IMR-90 (cell line): ENCODE results near the gene S100A12.

Experiments used
- BHLHE40 ChIP-seq: fragments of 150-350 bp; IDR thresholded peaks from 2 replicates; pipeline ENCODE4 v1.6.1; 2016; ENCODE audit warnings: mild to moderate bottlenecking, low read depth, low read length
- CEBPB ChIP-seq: IDR thresholded peaks from 2 replicates; pipeline ENCODE4 v1.6.1; 2012; ENCODE audit warnings: low read depth, low read length, improper control_type of control experiment
- CHD1 ChIP-seq: IDR thresholded peaks from 2 replicates; pipeline ENCODE4 v1.6.1; 2012; ENCODE audit warnings: low read depth, low read length, improper control_type of control experiment
- FOS ChIP-seq: fragments of 150-350 bp; IDR thresholded peaks from 2 replicates; pipeline ENCODE4 v1.6.1; 2016; ENCODE audit warnings: low read depth, low read length
- MAFK ChIP-seq: IDR thresholded peaks from 2 replicates; pipeline ENCODE4 v1.6.1; 2012; ENCODE audit warnings: low read depth, low read length, improper control_type of control experiment
- MAZ ChIP-seq: IDR thresholded peaks from 2 replicates; pipeline ENCODE4 v1.6.1; 2012; ENCODE audit warnings: low read depth, mild to moderate bottlenecking, low read length, improper control_type of control experiment, moderate library complexity, borderline replicate concordance
- MXI1 ChIP-seq: IDR thresholded peaks from 2 replicates; pipeline ENCODE4 v1.6.1; 2012; ENCODE audit warnings: low read depth, mild to moderate bottlenecking, low read length, moderate library complexity, borderline replicate concordance
- POLR2A ChIP-seq: IDR thresholded peaks from 2 replicates; pipeline ENCODE4 v1.6.1; 2012; ENCODE audit warnings: mild to moderate bottlenecking, low read depth, low read length
- RAD21 ChIP-seq: IDR thresholded peaks from 2 replicates; pipeline ENCODE4 v1.6.1; 2012; ENCODE audit warnings: low read length, improper control_type of control experiment
- RFX5 ChIP-seq: IDR thresholded peaks from 2 replicates; pipeline ENCODE4 v1.8.0; 2012; ENCODE audit warnings: low read depth, mild to moderate bottlenecking, low read length, moderate library complexity
- SMC3 ChIP-seq: fragments of 150-350 bp; IDR thresholded peaks from 2 replicates; pipeline ENCODE4 v1.6.1; 2016; ENCODE audit warnings: low read depth, mild to moderate bottlenecking, antibody characterized with exemption, low read length, moderate library complexity
- TF ChIP-seq, protein P1 (sequence below): conservative IDR thresholded peaks from 2 replicates; pipeline ENCODE4 v1.5.1; 2012; ENCODE audit warnings: mild to moderate bottlenecking, low read depth, low read length, improper control_type of control experiment
- TF ChIP-seq, protein P2 (sequence below): fragments of 150-350 bp; IDR thresholded peaks from 2 replicates; pipeline ENCODE4 v1.6.1; 2016; ENCODE audit warnings: low read depth, mild to moderate bottlenecking, low read length, moderate library complexity, borderline replicate concordance
- TF ChIP-seq, protein P3 (sequence below): fragments of 150-350 bp; IDR thresholded peaks from 2 replicates; pipeline ENCODE4 v1.6.1; 2017; ENCODE audit warnings: mild to moderate bottlenecking, antibody characterized with exemption, low read length, low read depth

DNA sequence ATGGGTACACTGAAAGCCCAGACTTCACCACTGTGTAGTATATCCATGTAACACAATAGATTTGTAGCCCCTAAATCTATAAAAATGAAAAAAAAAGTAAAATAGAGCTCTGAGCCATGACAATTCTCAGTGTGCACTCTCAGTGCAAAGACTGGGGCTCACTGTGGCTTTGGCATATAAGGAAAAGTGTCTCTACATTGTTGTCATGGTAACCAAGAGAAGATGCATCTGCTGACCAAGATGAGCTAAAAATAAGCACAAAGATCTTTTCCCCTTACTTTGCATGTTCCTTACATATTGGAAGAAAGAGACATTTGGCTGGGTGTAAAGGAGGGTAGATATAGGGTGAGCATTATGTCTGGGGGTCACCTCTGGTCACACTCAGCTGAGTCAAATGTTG is 38.8 kb downstream of the S100A12 start:
- TF ChIP-seq SMC3 = no peak
- TF ChIP-seq, protein P1, sequence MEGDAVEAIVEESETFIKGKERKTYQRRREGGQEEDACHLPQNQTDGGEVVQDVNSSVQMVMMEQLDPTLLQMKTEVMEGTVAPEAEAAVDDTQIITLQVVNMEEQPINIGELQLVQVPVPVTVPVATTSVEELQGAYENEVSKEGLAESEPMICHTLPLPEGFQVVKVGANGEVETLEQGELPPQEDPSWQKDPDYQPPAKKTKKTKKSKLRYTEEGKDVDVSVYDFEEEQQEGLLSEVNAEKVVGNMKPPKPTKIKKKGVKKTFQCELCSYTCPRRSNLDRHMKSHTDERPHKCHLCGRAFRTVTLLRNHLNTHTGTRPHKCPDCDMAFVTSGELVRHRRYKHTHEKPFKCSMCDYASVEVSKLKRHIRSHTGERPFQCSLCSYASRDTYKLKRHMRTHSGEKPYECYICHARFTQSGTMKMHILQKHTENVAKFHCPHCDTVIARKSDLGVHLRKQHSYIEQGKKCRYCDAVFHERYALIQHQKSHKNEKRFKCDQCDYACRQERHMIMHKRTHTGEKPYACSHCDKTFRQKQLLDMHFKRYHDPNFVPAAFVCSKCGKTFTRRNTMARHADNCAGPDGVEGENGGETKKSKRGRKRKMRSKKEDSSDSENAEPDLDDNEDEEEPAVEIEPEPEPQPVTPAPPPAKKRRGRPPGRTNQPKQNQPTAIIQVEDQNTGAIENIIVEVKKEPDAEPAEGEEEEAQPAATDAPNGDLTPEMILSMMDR = no peak
- TF ChIP-seq POLR2A = no peak
- TF ChIP-seq RAD21 = no peak
- no peak for TF ChIP-seq FOS
- no peak for TF ChIP-seq MXI1
- no peak for TF ChIP-seq MAZ
- TF ChIP-seq CHD1 = no peak
- no peak for TF ChIP-seq BHLHE40
- no peak for TF ChIP-seq MAFK
- TF ChIP-seq, protein P2, sequence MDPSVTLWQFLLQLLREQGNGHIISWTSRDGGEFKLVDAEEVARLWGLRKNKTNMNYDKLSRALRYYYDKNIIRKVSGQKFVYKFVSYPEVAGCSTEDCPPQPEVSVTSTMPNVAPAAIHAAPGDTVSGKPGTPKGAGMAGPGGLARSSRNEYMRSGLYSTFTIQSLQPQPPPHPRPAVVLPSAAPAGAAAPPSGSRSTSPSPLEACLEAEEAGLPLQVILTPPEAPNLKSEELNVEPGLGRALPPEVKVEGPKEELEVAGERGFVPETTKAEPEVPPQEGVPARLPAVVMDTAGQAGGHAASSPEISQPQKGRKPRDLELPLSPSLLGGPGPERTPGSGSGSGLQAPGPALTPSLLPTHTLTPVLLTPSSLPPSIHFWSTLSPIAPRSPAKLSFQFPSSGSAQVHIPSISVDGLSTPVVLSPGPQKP = no peak
- no peak for TF ChIP-seq CEBPB
- TF ChIP-seq, protein P3, sequence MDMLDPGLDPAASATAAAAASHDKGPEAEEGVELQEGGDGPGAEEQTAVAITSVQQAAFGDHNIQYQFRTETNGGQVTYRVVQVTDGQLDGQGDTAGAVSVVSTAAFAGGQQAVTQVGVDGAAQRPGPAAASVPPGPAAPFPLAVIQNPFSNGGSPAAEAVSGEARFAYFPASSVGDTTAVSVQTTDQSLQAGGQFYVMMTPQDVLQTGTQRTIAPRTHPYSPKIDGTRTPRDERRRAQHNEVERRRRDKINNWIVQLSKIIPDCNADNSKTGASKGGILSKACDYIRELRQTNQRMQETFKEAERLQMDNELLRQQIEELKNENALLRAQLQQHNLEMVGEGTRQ = no peak
- TF ChIP-seq RFX5 = no peak
